ENCODE data around the gene NLK.
"Not testable (repeated sequence)": the region's sequence is repeated elsewhere in the genome, so short reads cannot be mapped to it uniquely, and the experiment has no call there.

Gene NLK

DNA sequence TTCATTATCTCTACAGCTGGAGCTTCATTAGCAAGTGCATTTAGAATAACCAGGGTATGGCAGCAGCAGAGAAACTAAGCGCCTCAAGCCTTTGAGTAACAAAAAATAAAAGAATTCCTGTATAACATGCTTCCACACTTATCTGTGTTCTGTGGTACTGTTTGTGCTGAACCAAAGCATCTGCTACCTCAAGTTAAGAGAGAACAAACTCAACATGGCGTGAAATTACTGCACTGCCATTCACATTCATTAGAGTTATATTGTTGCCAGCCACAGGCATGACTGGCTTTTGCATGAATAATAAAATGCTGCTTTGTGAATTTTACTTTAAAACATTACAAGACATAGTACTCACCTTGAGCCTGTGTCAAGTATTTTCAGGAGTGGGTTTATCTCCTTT, 76.6 kb downstream of the NLK start:
- no peak for DNase-seq

DNA sequence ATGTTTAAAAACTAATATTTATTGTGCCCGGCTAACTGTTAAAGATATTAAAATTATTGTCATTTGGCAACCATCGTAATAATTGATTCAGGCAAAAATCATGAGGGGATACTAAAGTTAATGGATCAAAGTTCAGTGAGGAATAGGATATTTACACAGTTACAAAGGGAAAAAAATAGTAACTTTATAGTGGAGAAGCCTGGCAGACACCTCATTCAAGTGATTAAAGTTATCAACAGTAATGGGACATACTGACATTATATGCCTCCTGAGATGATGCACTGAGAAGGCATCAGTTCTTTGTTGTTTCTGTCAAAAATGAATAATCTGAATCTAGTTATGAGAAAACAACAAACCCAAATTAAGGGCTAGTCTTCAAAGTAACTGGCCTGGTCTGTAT, 77.1 kb downstream of the NLK start:
- DNase-seq, result no peak

DNA sequence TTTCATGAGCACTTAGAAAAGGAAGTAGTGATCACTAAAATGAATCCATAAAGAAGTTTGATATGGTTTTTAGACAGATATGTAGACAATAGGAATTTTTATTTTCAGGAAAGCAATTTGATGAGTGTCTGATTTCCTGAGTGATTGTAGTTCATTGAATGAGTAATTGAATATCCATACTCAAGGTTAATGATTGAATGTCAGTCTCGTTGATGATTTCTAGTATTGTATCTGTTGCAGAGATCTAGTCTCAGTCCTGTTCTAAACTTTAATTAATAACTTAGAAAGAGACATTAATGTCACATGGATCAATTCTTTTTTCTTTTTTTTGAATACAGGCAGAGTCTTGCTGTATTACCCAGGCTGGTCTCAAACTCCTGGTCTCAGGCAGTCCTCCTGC, 78.3 kb downstream of the NLK start:
- DNase-seq, result no peak

DNA sequence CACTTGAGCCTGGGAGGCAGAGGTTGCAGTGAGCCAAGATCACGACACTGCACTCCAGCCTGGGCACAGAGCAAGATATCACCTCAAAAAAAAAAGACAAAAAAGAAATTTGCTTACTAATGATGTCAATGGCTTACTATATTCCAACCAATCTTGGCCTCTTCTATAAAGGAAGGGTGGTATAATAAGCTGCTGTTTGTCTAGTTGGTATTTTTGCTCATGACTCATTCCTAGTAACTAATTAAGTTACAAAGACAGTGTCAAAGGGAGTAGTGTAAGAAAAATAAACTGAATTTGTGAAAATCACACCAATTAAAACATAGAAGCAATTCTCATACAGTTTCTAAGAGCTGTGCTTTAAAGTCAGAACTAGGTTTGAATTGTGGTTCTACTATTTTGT, 82.5 kb downstream of the NLK start:
- DNase-seq, result no peak

DNA sequence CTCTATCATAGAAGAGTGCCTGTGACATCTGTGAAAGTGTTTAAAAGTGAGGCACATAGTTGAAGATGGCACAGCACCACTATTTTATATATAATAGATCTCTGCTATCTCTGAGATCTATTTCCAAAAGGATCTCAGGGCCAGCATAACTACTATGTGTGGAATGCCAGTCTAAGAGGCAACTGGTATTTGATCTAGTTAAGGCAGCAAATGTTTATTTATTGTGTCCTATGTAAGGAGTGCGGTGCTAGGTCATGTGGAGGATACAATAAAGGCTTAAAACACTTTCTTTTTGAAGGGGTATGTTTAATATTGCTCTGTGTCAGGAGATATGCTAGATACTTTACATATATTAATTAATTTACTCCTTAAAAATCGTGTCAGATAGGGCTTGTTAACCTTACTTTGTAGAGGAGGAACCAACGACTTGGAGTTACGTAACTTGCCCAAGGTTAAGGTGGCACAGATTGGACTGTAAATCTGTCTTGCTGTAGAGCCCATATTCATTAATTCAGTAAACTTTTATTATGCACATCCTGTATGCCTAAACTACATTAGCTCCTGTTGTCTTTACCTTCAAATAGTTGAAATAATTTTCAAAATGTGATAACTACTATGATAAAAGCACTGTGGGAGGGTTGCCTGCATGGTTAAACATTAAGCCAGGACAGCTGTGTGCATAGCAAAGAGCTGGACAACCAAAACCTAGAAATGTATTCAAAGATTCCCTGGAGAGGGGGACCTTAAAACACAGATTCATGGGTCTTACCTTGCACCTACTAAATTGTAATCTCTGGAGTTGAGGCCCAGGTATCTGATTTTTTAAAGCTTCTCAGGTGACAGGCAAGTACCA, 83.3 kb downstream of the NLK start:
- no peak for DNase-seq

DNA sequence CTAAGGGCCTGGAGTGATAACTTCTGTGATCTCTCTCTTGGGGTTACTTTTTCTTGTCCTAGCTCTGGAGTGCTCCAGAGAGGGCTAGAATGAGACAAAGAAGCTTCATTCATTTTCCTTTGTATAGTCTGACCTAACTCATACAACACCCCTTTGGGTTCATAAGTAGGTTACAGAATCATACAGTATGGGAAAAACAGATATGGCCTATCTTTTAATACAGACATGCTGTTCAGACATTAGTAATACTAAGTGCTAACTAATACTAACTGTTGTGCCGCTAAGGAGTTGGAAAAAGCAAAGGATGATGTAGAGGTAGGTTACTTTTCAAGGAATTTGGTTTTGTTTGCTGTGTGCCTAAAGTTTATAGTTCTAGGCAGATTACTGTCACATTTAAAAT, 84.7 kb downstream of the NLK start:
- no peak for DNase-seq

DNA sequence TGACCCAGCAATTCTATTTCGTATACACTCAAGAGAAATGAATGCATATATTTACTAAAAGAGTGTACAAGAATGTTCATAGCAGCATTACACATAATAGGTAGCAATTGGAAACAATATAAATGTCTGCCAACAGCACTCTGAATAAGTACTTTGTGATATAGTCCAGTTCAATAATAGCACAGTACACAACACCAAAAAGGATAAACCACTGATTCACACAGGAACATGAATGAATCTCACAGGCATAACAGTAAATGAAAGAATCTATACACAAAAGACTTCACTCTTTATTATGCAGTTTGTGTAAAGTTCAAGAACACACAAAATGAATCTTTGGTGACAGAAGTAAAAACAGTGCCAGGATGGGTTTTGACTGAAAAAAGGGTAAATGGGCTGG, 86.3 kb downstream of the NLK start:
- no peak for DNase-seq

DNA sequence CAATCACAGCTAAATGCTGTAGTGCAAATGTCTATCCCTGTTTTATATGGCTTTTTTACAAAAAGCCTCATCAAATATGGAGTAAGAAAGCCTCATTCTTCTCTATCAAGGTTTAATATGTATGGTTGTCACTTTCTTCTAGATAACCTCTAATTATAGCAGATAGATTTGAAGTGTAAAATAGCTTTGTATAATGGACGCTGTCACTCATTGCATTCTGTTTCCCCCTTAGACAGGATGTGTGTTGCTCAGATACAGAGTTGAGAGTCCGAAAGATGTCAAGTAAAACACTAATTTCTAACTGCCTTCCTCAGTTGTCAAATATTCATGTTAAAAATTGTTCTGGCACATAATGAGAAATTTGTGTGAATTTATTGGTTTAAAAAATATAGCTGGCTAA, 88.0 kb downstream of the NLK start:
- no peak for DNase-seq

DNA sequence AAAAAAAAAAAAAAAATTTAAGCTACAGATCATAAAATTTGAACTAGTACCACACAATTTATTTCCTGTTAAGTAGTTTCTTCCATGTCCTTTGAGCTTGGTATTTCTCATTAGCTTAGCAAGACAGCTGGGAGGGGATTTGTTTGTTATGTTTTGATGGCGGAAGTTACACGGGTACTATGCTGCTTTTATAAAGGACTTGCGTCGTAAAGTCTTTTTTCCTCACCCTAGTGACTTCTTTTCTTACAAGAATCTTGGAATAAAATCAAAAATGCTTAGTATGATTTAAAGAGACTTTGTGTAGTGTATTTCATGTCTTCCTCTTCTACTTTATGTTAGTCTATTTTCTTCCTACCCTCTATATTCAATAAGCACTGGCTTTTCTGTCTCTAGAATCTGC, 89.1 kb downstream of the NLK start:
- no peak for DNase-seq

DNA sequence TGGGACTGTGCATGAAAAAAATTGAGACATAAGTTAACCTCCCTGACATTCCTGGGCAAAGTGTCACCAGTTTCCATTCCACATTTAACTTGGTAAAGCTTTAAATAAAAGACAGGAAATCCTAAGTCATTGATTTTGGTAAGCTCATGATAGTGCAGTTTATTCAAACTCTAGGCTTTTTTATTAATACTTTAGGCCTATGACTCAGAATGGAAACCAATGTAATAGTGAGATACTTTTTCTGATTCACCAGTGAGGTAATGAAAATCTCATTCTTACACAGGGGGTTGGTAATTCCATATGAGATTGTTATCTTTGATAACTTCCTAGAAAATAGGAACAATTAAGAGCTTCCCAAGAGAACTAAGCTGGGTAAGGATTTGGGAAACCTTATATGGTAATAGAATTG, 91.1 kb downstream of the NLK start:
- no peak for DNase-seq

DNA sequence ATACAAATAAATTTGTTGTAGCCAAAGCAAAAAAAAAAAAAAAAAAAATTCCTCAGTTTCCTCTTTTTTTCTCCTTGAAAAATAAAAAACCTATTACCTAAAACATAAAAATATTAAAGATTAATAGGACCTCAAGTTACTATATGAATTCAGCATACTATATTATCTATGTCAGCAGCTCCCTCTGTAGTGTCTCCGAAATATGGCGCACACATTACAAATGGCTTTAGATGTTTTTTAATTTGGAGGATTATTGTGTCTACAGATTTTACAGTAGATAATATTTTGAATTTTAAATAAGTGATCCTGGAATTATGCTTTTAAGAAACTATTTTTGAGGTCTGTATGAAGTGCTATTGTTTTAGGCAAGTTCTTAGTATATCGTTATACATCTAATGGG, 94.4 kb downstream of the NLK start:
- no peak for DNase-seq

DNA sequence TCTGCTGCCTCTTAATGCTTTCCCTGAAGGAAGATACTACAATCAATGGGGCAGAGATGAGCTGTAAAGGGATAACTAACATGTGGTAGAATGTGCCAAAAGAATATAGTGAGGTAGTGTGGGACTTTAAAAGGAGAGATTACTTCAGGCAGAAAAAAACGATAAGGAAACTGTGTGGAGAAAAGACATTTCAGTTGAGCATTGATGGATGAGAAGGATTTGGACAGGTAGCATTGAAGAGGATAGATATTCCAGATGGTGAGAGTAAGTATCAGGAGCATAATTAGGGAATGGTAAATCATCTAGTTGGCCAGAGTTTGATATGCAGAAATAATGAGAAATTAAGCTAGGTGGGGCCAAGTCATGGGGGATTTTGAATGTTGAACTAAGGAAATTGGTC, 97.3 kb downstream of the NLK start:
- no peak for DNase-seq

DNA sequence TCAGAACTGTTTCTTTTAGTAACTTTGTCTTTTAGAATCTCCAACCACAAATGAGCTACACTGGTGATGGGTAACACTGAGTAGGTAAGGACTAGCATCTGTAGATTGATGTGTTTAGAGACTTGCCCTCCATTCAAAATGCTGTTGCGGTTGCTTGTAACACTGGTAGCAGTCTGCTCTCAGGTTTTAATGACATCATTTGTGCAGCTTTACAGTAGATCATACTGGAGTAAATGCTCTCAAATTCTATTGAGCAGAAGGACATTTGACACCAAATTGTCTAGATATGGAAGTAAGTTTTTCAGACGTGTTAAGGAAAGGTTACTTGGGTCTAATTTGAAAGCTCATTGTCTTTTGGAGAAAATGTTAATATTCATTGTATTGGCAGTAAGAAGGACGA, 98.8 kb downstream of the NLK start:
- no peak for DNase-seq

DNA sequence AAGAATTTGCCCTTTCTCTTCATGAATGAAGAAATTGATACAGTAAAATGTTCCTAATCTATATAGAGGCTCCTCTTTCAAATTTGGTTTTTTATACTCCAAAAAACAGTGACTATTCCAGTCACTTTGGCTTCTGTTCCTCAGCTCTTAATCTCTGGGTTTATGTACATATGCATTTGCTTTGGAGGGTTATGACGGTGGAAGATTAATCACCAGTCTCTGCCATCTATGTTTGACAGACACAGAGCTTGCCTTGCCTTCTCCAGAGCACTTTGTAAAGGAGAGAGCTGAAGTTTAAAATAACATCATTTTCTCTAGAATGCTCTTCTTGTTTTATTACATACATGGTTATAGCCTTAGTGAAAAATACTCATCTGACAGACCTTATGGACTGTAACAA, 99.3 kb downstream of the NLK start:
- no peak for DNase-seq

DNA sequence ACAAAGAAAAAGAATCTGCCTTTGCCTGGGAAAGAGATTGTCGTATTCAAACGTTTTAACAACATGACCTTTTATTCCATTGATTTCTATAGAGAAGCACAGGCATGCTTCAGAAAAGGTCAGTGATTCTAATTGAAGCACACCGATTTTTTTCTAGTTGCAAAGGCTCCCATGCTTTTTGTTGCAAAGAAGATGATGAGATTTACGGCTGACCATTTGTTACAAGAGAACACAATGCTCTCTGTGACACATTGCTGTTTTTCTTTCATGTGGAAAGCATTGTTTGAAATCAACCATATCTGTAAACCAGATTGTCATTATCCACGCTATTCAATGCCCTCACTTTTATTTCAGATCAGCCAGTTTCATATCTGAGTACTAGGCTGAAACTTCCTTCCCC, 99.8 kb downstream of the NLK start:
- no peak for DNase-seq

DNA sequence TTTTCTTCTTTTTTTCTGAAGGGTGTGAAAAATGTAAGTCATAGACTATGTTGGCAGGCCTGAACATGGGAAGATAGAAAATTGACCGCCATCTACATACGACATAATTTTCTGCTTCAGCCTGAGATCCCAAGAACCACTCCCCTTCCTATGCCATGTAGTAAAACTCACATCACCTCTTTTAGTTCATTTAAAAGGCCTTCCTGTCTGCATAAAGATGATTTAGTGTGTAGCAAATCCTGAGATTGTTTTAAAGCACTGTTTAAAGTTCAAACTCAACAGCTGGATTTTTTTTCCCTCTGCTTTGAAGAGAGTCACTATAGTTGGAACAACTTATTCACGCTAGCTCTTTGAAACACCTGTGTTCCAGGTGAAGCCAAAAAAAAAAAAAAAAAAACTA, 101.5 kb downstream of the NLK start:
- no peak for DNase-seq

DNA sequence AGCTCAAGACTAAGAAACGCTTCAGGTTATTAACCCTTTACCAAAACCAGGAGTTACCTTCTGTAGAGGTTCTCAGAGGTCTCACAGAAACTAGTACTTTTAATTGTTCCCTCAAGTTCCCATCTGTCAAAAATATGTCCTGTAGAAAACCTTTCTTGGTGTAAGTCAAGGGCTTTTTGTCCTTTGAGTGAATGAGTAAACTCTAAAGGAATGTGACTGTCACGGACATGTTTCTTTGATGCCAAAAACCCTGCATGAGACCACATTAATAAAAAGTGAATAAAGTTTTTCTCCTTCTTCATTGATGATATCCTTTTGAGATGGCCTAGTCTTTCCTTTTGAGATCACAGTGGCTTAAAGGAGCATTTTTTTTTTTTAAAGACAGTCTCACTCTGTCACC, 102.9 kb downstream of the NLK start:
- no peak for DNase-seq

DNA sequence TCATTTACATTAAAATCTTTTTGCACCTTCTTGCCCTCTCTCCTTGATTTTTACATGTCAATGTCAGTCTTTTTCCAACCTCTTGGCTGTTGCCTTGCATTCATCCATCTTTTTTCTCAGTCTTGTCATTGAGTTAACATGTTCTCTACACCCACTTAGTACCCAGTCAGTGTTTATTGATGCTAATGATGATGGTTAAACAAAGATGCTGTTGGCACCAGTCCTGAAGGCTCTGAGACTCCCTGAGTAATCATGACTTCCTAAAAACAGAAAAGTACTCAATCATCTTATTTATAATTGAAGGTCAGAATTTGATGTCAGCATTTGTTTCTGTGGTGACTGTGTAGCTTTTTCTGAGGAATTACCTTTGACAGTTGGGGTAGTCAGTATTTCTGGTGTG, 104.5 kb downstream of the NLK start:
- no peak for DNase-seq

DNA sequence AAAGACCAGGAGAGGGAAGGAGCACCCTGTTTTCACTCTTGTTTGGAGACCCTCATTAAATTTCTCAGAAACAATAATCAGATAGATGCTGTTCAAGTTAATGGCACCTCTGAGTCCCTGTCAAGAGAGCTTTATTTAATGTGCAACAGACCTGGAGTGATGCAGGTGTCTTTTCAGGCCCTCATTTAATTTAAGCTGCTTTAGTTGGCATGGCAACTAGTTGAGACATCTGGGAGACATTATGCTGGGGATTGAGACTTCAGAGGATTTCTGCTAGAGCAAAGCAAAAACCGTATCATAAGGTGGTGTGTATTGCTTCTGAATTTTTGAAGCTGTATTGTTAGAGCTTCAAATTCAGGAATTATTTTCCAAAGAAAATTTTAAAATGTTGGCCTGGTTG, 108.5 kb downstream of the NLK start:
- DNase-seq, result no peak

DNA sequence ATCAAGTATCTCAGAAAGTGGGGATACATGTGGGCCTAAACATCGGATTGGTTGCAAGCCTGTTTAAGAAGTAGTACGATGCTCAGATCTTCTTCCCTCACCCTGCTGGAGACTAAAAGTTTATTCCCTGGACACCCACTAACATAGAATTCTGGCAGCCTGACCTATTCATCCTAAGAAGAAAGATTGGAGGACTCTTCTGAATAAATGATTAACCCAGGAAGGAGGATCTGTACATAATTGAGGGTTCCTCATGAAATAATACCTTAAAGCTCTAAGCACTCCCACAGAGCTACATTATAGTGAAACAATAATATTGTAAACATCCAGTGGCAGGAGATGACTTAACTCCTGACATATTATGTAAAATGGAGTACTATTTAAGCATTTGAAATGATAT, 111.7 kb downstream of the NLK start:
- DNase-seq, result no peak

DNA sequence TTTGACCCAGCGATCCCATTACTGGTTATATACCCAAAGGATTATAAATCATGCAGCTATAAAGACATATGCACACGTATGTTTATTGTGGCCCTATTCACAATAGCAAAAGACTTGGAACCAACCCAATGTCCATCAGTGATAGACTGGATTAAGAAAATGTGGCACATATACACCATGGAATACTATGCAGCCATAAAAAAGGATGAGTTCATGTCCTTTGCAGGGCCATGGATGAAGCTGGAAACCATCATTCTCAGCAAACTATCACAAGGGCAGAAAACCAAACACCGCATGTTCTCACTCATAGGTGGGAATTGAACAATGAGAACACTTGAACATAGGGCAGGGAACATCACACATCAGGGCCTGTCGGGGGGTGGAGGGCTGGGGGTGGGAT, 112.9 kb downstream of the NLK start:
- not testable (repeated sequence) for DNase-seq

DNA sequence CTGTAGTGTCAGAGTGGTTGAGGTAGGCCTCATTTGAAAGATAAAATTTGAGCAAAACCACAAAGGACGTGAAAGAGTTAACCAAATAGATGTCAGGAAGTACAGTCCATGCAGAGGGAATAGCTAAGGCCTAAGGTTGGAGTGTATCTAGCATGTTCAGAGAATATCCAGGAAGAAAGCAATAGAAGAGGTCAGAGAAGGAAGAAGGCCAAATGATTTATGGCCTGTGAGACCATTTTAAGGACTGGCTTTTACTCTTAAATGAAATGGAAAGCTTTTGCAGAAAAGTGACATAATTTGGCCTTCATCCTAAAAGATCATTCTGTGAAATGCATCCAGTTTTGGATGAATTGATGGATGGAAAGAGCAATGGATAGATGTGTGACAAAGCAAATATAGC, 116.5 kb downstream of the NLK start:
- DNase-seq, result no peak

DNA sequence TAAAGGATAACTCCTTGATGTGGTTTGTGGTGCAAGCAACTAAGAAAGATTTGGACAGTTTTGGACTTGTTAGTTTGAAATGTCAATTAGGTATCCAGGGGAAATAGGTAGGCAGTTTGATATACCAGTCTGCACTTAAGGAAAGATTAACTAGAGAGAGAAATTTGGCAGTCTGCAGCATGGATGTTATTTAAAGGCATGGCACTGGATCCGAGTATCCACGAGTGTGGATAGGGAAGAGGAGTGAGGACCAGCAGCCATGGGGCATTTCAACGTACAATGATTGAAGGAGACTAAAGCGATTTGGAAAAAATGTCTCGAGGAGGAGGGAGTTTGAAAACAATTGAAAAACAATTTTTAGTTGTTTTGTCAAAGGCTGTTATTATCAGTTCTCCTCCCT, 117.4 kb downstream of the NLK start:
- DNase-seq, result no peak

DNA sequence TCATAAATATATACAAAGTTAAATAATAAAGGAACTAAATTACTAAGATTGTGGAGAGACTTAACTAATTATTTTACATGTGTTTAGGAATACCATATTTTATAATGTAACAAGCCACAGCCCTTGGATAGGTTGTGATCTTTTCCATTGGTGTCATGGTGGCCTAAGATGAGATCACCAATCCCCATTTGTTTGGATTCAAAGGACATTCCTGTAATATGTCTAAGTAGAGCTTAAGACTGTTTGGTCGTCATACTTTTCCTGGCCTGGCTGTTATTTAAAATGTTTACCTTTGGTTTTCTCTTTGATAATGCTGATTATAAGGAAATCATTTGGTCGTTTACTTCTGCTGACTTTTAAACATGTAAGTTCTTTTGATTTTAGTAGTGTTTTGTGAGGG, 118.1 kb downstream of the NLK start:
- no peak for DNase-seq

DNA sequence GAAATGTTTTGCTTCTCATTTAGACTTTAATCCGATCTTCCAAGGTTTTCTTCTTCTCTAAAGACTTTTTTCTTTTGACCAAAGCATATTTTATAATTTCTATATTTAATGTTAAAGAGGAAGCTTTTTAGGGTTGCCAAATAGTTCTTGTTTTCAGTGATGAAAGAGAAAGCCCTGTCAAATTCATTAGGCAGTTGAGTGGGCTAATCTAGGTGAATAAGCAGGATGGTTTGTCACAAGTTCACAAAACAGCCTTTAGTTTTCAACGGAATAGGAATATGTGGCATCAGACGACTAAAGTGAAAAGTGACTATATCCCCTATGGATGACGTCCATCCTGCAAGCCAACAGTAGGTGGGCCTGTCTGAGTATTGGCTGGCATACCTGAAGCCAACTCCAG, 118.8 kb downstream of the NLK start:
- no peak for DNase-seq

DNA sequence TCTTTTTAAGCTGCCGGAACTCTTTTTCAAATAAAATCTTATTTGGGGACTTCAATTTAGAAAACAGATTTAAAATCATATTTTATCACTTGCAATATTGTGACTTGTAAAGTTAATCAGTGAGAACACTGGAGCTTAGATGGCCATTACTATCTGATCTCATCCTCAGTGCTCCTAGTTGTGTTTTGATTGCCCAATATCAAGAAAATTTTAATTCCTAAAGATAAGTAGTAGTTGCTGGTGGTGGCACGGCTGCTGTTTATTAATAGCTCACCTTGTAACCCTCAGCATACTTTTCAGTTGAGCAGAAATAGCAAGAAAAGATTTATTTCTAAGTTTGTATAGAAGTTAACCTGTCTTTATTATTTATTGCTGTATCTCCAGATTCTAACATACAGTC, 124.0 kb downstream of the NLK start:
- no peak for DNase-seq

Data from femur (tissue), 1 donor.